GM12873 (cell line): ENCODE measurements around the gene NME7.

Experiments used
- CTCF ChIP-seq: IDR thresholded peaks from 2 replicates; pipeline ENCODE4 v1.5.1; 2012; ENCODE audit warnings: low read depth, mild to moderate bottlenecking, moderate library complexity, low read length, control low read depth; ENCODE audit not compliant: insufficient read depth; ENCODE audit errors: missing control alignments

NME7 gene

GRCh38 chr1:169212088-169212487, 155.5 kb downstream of the NME7 start:
- no peak for TF ChIP-seq CTCF

GRCh38 chr1:169207797-169208520, 159.6 kb downstream of the NME7 start:
- no peak for TF ChIP-seq CTCF

GRCh38 chr1:169204157-169204556, 163.4 kb downstream of the NME7 start:
- TF ChIP-seq CTCF = no peak

GRCh38 chr1:169202791-169203665, 164.6 kb downstream of the NME7 start:
- no peak for TF ChIP-seq CTCF

GRCh38 chr1:169201084-169201619, 166.4 kb downstream of the NME7 start:
- TF ChIP-seq CTCF = no peak

- no peak for TF ChIP-seq CTCF
These were observed 167.3 kb downstream of the NME7 start for GRCh38 chr1:169200319-169200718.

GRCh38 chr1:169196581-169196980, 171.0 kb downstream of the NME7 start:
- TF ChIP-seq CTCF = no peak
